ENCODE results near the gene ZFYVE9.

The ZFYVE9 gene

DNA sequence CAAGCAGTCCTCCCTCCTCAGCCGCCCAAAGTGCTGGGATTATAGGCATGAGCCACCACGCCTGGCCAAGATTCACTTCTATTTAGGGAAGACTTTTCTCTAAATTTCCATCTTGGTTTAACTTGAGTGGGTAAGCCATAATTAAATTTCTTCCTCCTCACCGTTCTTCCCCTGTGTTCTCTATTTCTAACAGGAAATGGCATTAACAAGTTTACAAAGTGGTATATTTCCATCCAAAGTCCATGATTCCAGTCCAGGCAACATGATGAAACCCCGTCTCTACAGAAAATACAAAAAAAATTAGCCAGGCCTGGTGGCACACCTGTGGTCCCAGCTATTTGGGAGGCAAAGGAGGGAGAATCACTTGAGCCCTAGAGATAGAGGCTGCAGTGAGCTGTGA, 92.1 kb downstream of the ZFYVE9 start:
- Histone ChIP-seq H3K9me3 (ENCODE audit: severe bottlenecking) (no peaks in the 10 kb centered on the region), H3K27ac (no peak overlapping the region), H3K27me3 (ENCODE audit: insufficient read depth, low read depth, severe bottlenecking) (no peaks in the 10 kb centered on the region), H3K4me3 (ENCODE audit: low read depth, low read length) (no peak overlapping the region), H3K36me3 (no peaks in the 10 kb centered on the region)
- DNase-seq = no peak
- TF ChIP-seq, protein P1, sequence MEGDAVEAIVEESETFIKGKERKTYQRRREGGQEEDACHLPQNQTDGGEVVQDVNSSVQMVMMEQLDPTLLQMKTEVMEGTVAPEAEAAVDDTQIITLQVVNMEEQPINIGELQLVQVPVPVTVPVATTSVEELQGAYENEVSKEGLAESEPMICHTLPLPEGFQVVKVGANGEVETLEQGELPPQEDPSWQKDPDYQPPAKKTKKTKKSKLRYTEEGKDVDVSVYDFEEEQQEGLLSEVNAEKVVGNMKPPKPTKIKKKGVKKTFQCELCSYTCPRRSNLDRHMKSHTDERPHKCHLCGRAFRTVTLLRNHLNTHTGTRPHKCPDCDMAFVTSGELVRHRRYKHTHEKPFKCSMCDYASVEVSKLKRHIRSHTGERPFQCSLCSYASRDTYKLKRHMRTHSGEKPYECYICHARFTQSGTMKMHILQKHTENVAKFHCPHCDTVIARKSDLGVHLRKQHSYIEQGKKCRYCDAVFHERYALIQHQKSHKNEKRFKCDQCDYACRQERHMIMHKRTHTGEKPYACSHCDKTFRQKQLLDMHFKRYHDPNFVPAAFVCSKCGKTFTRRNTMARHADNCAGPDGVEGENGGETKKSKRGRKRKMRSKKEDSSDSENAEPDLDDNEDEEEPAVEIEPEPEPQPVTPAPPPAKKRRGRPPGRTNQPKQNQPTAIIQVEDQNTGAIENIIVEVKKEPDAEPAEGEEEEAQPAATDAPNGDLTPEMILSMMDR (IDR thresholded peaks at IDR 0.05; ENCODE audit: low read depth, low read length) = no peak

DNA sequence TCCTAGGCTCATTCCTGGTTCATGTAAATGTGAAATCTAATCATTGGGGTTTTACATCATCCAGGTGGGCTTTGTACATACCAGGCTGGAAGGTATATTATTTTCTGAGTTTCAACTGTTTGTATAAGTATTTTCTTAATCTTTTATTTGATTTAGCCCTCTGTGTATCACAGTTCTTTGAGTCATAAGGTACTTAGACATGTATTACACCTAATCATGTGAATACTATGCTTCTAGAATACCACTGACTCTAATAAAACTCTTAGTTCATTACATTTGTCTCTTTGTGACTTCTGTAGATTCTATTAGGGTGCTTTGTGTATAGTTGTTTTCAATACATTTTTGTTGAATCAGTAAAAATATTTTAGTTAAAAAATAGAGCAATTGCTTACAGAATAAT, 92.8 kb downstream of the ZFYVE9 start:
- DNase-seq = no peak
- TF ChIP-seq, protein P1 (IDR thresholded peaks at IDR 0.05; ENCODE audit: low read depth, low read length) = no peak
- no peaks in the 10 kb centered on the region for H3K27me3 ChIP-seq (ENCODE audit: insufficient read depth, low read depth, severe bottlenecking)
- H3K9me3 ChIP-seq (ENCODE audit: severe bottlenecking) = no peaks in the 10 kb centered on the region
- H3K4me3 ChIP-seq (ENCODE audit: low read depth, low read length) = no peak overlapping the region
- no peak overlapping the region for H3K27ac ChIP-seq
- no peaks in the 10 kb centered on the region for H3K36me3 ChIP-seq

DNA sequence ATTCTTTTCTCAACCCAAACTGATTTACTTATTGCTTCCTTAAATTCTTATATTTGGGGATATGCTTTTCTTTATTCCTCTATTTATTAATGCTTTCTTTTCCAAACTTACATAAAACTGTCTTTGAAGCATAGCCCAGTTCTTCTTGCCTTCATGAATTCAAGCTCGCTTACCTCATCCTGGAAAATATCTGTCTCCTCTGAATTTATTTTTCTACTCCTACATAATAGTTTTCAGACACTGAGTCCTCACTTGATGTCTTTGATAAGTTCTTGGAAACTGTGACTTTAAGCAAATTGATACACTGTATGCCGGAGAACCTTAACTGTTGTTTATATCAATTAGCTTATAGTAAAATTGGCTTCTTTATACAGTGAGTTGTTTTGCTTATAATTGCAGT, 93.8 kb downstream of the ZFYVE9 start:
- TF ChIP-seq, protein P1 (IDR thresholded peaks at IDR 0.05; ENCODE audit: low read depth, low read length) = no peak
- Histone ChIP-seq H3K27me3 (ENCODE audit: insufficient read depth, low read depth, severe bottlenecking) (no peaks in the 10 kb centered on the region), H3K9me3 (ENCODE audit: severe bottlenecking) (no peaks in the 10 kb centered on the region), H3K27ac (no peak overlapping the region), H3K4me3 (ENCODE audit: low read depth, low read length) (no peak overlapping the region), H3K36me3 (no peaks in the 10 kb centered on the region)
- no peak for DNase-seq

DNA sequence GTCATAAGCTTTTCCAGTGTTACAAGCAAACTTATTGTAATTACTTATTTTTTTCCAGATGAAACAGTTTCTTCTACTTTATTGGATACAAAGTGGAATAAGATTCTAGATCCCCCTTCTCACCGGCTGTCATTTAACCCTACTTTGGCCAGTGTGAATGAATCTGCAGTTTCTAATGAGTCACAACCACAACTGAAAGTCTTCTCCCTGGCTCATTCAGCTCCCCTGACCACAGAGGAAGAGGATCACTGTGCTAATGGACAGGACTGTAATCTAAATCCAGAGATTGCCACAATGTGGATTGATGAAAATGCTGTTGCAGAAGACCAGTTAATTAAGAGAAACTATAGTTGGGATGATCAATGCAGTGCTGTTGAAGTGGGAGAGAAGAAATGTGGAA, 95.5 kb downstream of the ZFYVE9 start:
- peak overlapping the region; percentile 72 for H3K27ac ChIP-seq
- no peaks in the 10 kb centered on the region for H3K36me3 ChIP-seq
- no peaks in the 10 kb centered on the region for H3K27me3 ChIP-seq (ENCODE audit: insufficient read depth, low read depth, severe bottlenecking)
- peak; percentile 21 for DNase-seq
- no peak overlapping the region for H3K4me3 ChIP-seq (ENCODE audit: low read depth, low read length)
- H3K9me3 ChIP-seq (ENCODE audit: severe bottlenecking) = no peaks in the 10 kb centered on the region
- TF ChIP-seq, protein P1 (IDR thresholded peaks at IDR 0.05; ENCODE audit: low read depth, low read length) = no peak

DNA sequence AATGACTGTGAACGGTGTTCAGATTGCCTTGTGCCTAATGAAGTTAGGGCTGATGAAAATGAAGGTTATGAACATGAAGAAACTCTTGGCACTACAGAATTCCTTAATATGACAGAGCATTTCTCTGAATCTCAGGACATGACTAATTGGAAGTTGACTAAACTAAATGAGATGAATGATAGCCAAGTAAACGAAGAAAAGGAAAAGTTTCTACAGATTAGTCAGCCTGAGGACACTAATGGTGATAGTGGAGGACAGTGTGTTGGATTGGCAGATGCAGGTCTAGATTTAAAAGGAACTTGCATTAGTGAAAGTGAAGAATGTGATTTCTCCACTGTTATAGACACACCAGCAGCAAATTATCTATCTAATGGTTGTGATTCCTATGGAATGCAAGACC, 96.6 kb downstream of the ZFYVE9 start:
- Histone ChIP-seq H3K27ac (peak overlapping the region; percentile 72), H3K27me3 (ENCODE audit: insufficient read depth, low read depth, severe bottlenecking) (no peaks in the 10 kb centered on the region), H3K36me3 (peaks cover 9% of the 10 kb centered on the region), H3K4me3 (ENCODE audit: low read depth, low read length) (no peak overlapping the region), H3K9me3 (ENCODE audit: severe bottlenecking) (no peaks in the 10 kb centered on the region)
- DNase-seq = no peak
- TF ChIP-seq, protein P1 (IDR thresholded peaks at IDR 0.05; ENCODE audit: low read depth, low read length) = no peak

DNA sequence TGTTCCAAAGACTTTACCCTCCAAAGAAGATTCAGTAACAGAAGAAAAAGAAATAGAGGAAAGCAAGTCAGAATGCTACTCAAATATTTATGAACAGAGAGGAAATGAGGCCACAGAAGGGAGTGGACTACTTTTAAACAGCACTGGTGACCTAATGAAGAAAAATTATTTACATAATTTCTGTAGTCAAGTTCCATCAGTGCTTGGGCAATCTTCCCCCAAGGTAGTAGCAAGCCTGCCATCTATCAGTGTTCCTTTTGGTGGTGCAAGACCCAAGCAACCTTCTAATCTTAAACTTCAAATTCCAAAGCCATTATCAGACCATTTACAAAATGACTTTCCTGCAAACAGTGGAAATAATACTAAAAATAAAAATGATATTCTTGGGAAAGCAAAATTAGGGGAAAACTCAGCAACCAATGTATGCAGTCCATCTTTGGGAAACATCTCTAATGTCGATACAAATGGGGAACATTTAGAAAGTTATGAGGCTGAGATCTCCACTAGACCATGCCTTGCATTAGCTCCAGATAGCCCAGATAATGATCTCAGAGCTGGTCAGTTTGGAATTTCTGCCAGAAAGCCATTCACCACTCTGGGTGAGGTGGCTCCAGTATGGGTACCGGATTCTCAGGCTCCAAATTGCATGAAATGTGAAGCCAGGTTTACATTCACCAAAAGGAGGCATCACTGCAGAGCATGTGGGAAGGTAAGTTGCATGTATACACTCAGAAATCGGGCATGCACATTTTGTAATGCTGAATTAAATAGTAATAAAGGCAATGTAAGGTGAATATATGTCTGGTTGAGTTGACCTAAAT, 97.2 kb downstream of the ZFYVE9 start:
- no peak for DNase-seq
- Histone ChIP-seq H3K9me3 (ENCODE audit: severe bottlenecking) (no peaks in the 10 kb centered on the region), H3K27ac (peak overlapping the region; percentile 72), H3K4me3 (ENCODE audit: low read depth, low read length) (no peak overlapping the region), H3K36me3 (peaks cover 10% of the 10 kb centered on the region), H3K27me3 (ENCODE audit: insufficient read depth, low read depth, severe bottlenecking) (no peaks in the 10 kb centered on the region)
- TF ChIP-seq, protein P1 (IDR thresholded peaks at IDR 0.05; ENCODE audit: low read depth, low read length) = no peak
